H9 (cell line): ENCODE measurements around the gene NKAIN2. TPM values are rescaled to one million over a fixed set of nuclear protein-coding genes. Genes with fewer than 3 reads are reported as not detected.

Experiments used
- DNase-seq: peaks from one replicate; pipeline ENCODE4 v3.0.0-alpha.2; 2017
- H2AFZ ChIP-seq: one replicate; pipeline ENCODE4 v1.6.1; 2013; ENCODE audit warnings: mild to moderate bottlenecking, low read length, control low read depth, moderate library complexity
- H2AK5ac ChIP-seq: 2 replicates; pipeline ENCODE4 v1.6.1; 2013; ENCODE audit warnings: low read length, control low read depth, mixed read lengths; ENCODE audit not compliant: insufficient read length
- H2BK120ac ChIP-seq: one replicate; pipeline ENCODE4 v1.6.1; 2013; ENCODE audit warnings: low read depth, mild to moderate bottlenecking, low read length, control low read depth, inconsistent platforms; ENCODE audit not compliant: poor library complexity, severe bottlenecking
- H2BK12ac ChIP-seq: 2 replicates; pipeline ENCODE4 v1.6.1; 2013; ENCODE audit warnings: low read length, control low read depth, mixed read lengths, low read depth; ENCODE audit not compliant: insufficient read length
- H2BK15ac ChIP-seq: 2 replicates; pipeline ENCODE4 v1.6.1; 2013; ENCODE audit warnings: low read depth, low read length, control low read depth
- H2BK20ac ChIP-seq: one replicate; pipeline ENCODE4 v1.6.1; 2013; ENCODE audit warnings: low read depth, mild to moderate bottlenecking, low read length, control low read depth, inconsistent platforms; ENCODE audit not compliant: poor library complexity, severe bottlenecking
- H2BK5ac ChIP-seq: 2 replicates; pipeline ENCODE4 v1.6.1; 2013; ENCODE audit warnings: low read length, control low read depth, mixed read lengths; ENCODE audit not compliant: insufficient read length
- H3K14ac ChIP-seq: 2 replicates; pipeline ENCODE4 v1.6.1; 2013; ENCODE audit warnings: low read length, control low read depth; ENCODE audit not compliant: insufficient read depth
- H3K18ac ChIP-seq: 2 replicates; pipeline ENCODE4 v1.6.1; 2013; ENCODE audit warnings: low read depth, mild to moderate bottlenecking, mixed read lengths, low read length, control low read depth; ENCODE audit not compliant: insufficient read length
- H3K23ac ChIP-seq: 2 replicates; pipeline ENCODE4 v1.6.1; 2013; ENCODE audit warnings: low read length, control low read depth, mixed read lengths, low read depth; ENCODE audit not compliant: insufficient read length
- H3K23me2 ChIP-seq: 2 replicates; pipeline ENCODE4 v1.6.1; 2013; ENCODE audit warnings: low read depth, mild to moderate bottlenecking, mixed read lengths, low read length, control low read depth; ENCODE audit not compliant: insufficient read length, poor library complexity, severe bottlenecking
- H3K27ac ChIP-seq: 2 replicates; pipeline ENCODE4 v1.5.1; 2013; ENCODE audit warnings: low read length, control low read depth, mixed read lengths, low read depth; ENCODE audit not compliant: insufficient read length
- H3K27me3 ChIP-seq: 2 replicates; pipeline ENCODE4 v1.6.1; 2013; ENCODE audit warnings: low read length, control low read depth, inconsistent platforms; ENCODE audit not compliant: insufficient read depth
- H3K4ac ChIP-seq: 2 replicates; pipeline ENCODE4 v1.6.1; 2013; ENCODE audit warnings: low read depth, mild to moderate bottlenecking, control low read depth, inconsistent platforms, low read length, moderate library complexity
- H3K4me1 ChIP-seq: 2 replicates; pipeline ENCODE4 v1.6.1; 2013; ENCODE audit warnings: low read length, control low read depth, inconsistent platforms; ENCODE audit not compliant: insufficient read depth
- H3K4me2 ChIP-seq: 2 replicates; pipeline ENCODE4 v1.6.1; 2013; ENCODE audit warnings: low read length, control low read depth, mixed read lengths; ENCODE audit not compliant: insufficient read length, insufficient read depth
- H3K56ac ChIP-seq: 2 replicates; pipeline ENCODE4 v1.6.1; 2013; ENCODE audit warnings: low read depth, mild to moderate bottlenecking, mixed read lengths, low read length, control low read depth; ENCODE audit not compliant: insufficient read length
- H3K79me1 ChIP-seq: 2 replicates; pipeline ENCODE4 v1.6.1; 2013; ENCODE audit warnings: low read depth, mild to moderate bottlenecking, moderate library complexity, low read length, control low read depth, inconsistent platforms; ENCODE audit not compliant: insufficient read depth, poor library complexity, severe bottlenecking
- H3K79me2 ChIP-seq: 2 replicates; pipeline ENCODE4 v1.6.1; 2013; ENCODE audit warnings: low read length, control low read depth, inconsistent platforms; ENCODE audit not compliant: insufficient read depth
- H3K9ac ChIP-seq: 2 replicates; pipeline ENCODE4 v1.6.1; 2013; ENCODE audit warnings: low read length, control low read depth, mixed read lengths; ENCODE audit not compliant: insufficient read length; ENCODE audit errors: extremely low read depth
- H3K9me3 ChIP-seq: one replicate; pipeline ENCODE4 v1.6.1; 2013; ENCODE audit warnings: low read depth, low read length, inconsistent platforms; ENCODE audit not compliant: control insufficient read depth
- H3T11ph ChIP-seq: one replicate; pipeline ENCODE4 v1.6.1; 2013; ENCODE audit warnings: mild to moderate bottlenecking, low read length, control low read depth, inconsistent platforms
- H4K20me1 ChIP-seq: one replicate; pipeline ENCODE4 v1.6.1; 2013; ENCODE audit not compliant: control insufficient read depth, insufficient read length, insufficient read depth
- H4K5ac ChIP-seq: 2 replicates; pipeline ENCODE4 v1.6.1; 2013; ENCODE audit warnings: low read depth, mild to moderate bottlenecking, mixed read lengths, low read length, control low read depth; ENCODE audit not compliant: insufficient read length
- H4K8ac ChIP-seq: replicated peaks from 2 replicates; pipeline ENCODE4 v1.6.1; 2013; ENCODE audit warnings: low read length, control low read depth, mixed read lengths, low read depth; ENCODE audit not compliant: insufficient read length
- H4K91ac ChIP-seq: 2 replicates; pipeline ENCODE4 v1.6.1; 2013; ENCODE audit warnings: low read depth, mild to moderate bottlenecking, moderate library complexity, mixed read lengths, low read length, control low read depth; ENCODE audit not compliant: insufficient read length
- H3K27ac Mint-ChIP-seq, 3 experiments: 2 replicates in 2 of 3; 3 replicates in 1 of 3; pipeline ENCODE4 v1.8.0; 2020 to 2021; ENCODE audit warnings: mixed read lengths in 3 of 3, mild to moderate bottlenecking in 1 of 3, moderate library complexity in 1 of 3
- H3K27me3 Mint-ChIP-seq: 2 replicates; pipeline ENCODE4 v1.8.0; 2021; ENCODE audit warnings: low read depth, mild to moderate bottlenecking, moderate library complexity, mixed read lengths
- H3K36me3 Mint-ChIP-seq, 3 experiments: 2 replicates in 2 of 3; 3 replicates in 1 of 3; pipeline ENCODE4 v1.8.0; 2020 to 2021; ENCODE audit warnings: low read depth in 3 of 3, mixed read lengths in 3 of 3; ENCODE audit not compliant: insufficient read depth in 1 of 3
- H3K4me1 Mint-ChIP-seq, 2 experiments: 2 replicates each; pipeline ENCODE4 v1.8.0; 2020; ENCODE audit warnings: mixed read lengths in 2 of 2
- H3K4me3 Mint-ChIP-seq, 2 experiments: 2 replicates in 1 of 2; 3 replicates in 1 of 2; pipeline ENCODE4 v1.8.0; 2020 to 2021; ENCODE audit warnings: mild to moderate bottlenecking in 2 of 2, mixed read lengths in 2 of 2, moderate library complexity in 1 of 2
- H3K9me3 Mint-ChIP-seq, 2 experiments: 2 replicates in 1 of 2; 3 replicates in 1 of 2; pipeline ENCODE4 v1.8.0; 2020; ENCODE audit warnings: mild to moderate bottlenecking in 2 of 2, mixed read lengths in 2 of 2, moderate library complexity in 1 of 2
- WGBS: extraction: QIAGEN DNeasy Blood & Tissue Kit; methylation state at CpG from one replicate; pipeline ENCODE4 v1.1.7; 2013; ENCODE audit warnings: missing lambda C conversion rate, low lambda C conversion rate, mixed read lengths; ENCODE audit not compliant: insufficient read length; ENCODE audit errors: extremely low coverage; 5-methylcytosine and 5-hydroxymethylcytosine counted together
- total RNA-seq: library from RNA; stranded (reverse); gene quantifications from 2 replicates; pipeline ENCODE4 v1.2.1, GENCODE V29; 2021
- TF ChIP-seq, protein P1 (sequence below): fragments of 200-600 bp; sonication (generic); conservative IDR thresholded peaks from 3 replicates; pipeline ENCODE4 v1.8.0; 2021; ENCODE audit warnings: antibody characterized with exemption, mild to moderate bottlenecking

Gene NKAIN2
- total RNA-seq, 1 experiment from 2014 or later, result 0.17 TPM

DNA sequence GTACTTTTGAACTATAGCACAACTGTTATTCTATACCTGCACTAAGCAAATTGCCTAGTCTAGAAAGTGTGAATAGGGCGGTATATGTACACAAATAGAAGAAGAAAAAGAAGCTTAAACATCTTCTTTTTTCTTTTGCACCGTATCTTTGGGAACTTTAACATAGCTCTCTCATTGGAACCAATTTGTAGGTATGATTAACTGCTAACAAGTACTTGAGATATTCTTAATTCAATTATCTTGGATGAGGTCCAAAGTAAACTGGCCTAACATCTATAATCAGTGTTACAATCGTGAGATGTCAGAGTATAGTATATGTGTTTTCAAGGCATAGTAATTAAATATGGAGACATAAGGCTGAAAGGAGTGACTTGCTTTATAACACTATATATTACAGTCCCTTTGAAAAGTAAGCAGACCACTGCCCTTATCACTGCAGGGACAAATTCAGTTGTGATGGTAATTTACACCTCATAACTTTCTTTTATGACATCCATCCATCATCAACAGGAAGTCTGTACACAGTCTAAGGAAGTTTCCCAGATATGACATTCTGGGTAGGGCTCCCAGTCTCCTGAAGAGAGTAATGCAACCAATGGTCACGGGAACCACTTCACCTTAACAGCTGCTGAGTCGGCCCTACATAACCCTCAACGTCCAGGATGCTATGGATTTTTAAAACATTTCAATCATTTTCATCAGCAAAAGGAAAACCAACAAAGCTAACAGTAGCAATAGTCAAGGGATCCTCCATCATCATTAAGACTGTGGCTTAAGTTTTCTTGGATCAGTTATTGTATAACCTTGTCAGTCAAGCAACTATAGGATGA lies 37.6 kb downstream of the NKAIN2 start:
- H3K9ac ChIP-seq, result no peak overlapping the region
- Mint-ChIP-seq H3K4me3 (no peak overlapping the region), H3K4me1 (peaks cover 3 to 5% of the 10 kb centered on the region in 2 experiments; a peak in 2 of 4 replicates), H3K27me3 (peaks cover 20% of the 10 kb centered on the region), H3K9me3 (no peaks in the 10 kb centered on the region), H3K36me3 (no peaks in the 10 kb centered on the region), H3K27ac (no peak overlapping the region)
- no CpG with 5 or more reads among the region's 6 CpGs for WGBS
- no peak overlapping the region for H3K4me2 ChIP-seq
- no peak overlapping the region for H4K91ac ChIP-seq
- H3K79me2 ChIP-seq, result no peaks in the 10 kb centered on the region
- H3K23ac ChIP-seq, result no peak overlapping the region
- no peak overlapping the region for H4K5ac ChIP-seq
- H2AK5ac ChIP-seq, result no peak overlapping the region
- H3K9me3 ChIP-seq, result no peaks in the 10 kb centered on the region
- no peak overlapping the region for H2BK120ac ChIP-seq
- no peak overlapping the region for H2BK15ac ChIP-seq
- H3K27me3 ChIP-seq, result no peaks in the 10 kb centered on the region
- H2BK5ac ChIP-seq, result no peak overlapping the region
- H2AFZ ChIP-seq, result no peak overlapping the region
- H2BK12ac ChIP-seq, result no peak overlapping the region
- 0 out of 2 replicates have a peak, but pooled peaks cover 3% of the 10 kb centered on the region for H3K4me1 ChIP-seq
- H4K20me1 ChIP-seq, result no peaks in the 10 kb centered on the region
- H3K18ac ChIP-seq, result no peak overlapping the region
- no peak overlapping the region for H3K14ac ChIP-seq
- H3K4ac ChIP-seq, result no peak overlapping the region
- TF ChIP-seq, protein P1, sequence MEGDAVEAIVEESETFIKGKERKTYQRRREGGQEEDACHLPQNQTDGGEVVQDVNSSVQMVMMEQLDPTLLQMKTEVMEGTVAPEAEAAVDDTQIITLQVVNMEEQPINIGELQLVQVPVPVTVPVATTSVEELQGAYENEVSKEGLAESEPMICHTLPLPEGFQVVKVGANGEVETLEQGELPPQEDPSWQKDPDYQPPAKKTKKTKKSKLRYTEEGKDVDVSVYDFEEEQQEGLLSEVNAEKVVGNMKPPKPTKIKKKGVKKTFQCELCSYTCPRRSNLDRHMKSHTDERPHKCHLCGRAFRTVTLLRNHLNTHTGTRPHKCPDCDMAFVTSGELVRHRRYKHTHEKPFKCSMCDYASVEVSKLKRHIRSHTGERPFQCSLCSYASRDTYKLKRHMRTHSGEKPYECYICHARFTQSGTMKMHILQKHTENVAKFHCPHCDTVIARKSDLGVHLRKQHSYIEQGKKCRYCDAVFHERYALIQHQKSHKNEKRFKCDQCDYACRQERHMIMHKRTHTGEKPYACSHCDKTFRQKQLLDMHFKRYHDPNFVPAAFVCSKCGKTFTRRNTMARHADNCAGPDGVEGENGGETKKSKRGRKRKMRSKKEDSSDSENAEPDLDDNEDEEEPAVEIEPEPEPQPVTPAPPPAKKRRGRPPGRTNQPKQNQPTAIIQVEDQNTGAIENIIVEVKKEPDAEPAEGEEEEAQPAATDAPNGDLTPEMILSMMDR, result no peak
- H4K8ac ChIP-seq, result no peak overlapping the region
- no peak overlapping the region for H2BK20ac ChIP-seq
- no peak overlapping the region for H3T11ph ChIP-seq
- no peak overlapping the region for H3K56ac ChIP-seq
- DNase-seq, result no peak
- H3K27ac ChIP-seq, result no peak overlapping the region
- no peaks in the 10 kb centered on the region for H3K23me2 ChIP-seq
- no peaks in the 10 kb centered on the region for H3K79me1 ChIP-seq
